ENCODE data around the gene WDR74. TPM values are rescaled to one million over a fixed set of nuclear protein-coding genes. Genes with fewer than 3 reads are reported as not detected.
"Not testable (repeated sequence)": the region's sequence is repeated elsewhere in the genome, so short reads cannot be mapped to it uniquely, and the experiment has no call there.

Gene WDR74
- total RNA-seq, 6 experiments from 2014 or later, result 17.6 to 30.6 (median 24.3) TPM

- 6% methylated on average over 29 of the region's 40 CpGs for WGBS (ENCODE audit: insufficient coverage, low coverage, low lambda C conversion rate, missing lambda C conversion rate)
- H3K27ac ChIP-seq, result peak within 1 kb of the TSS; percentile 84 to 90 (median 88)
- DNase-seq (peak; percentile 52 to 70 (median 62)), ATAC-seq (peak; percentile 8 to 27 (median 20))
- no peaks in the 10 kb centered on the region for H3K27me3 ChIP-seq
- H3K4me1 ChIP-seq, result peaks cover 0 to 29% (median 9%) of the 10 kb centered on the region in 4 donors
- H3K9me3 ChIP-seq, result no peaks in the 10 kb centered on the region
- H3K36me3 ChIP-seq, result peaks cover 0 to 28% (median 9%) of the 10 kb centered on the region in 4 donors
- H3K4me3 ChIP-seq, result peak within 1 kb of the TSS; percentile 80 to 99 (median 80)
- intact Hi-C loops (cut with DNase I), result no loop called here
- no peak for TF ChIP-seq CTCF (IDR thresholded peaks at IDR 0.05)
- no peak for TF ChIP-seq POLR2A (IDR thresholded peaks at IDR 0.05)
These were observed 6.8 kb downstream of the WDR74 start, which contains the start of gene TEX54 for GRCh38 chr11:62832336-62833234. TEX54 (minus strand) TSS chr11:62832841.

DNA sequence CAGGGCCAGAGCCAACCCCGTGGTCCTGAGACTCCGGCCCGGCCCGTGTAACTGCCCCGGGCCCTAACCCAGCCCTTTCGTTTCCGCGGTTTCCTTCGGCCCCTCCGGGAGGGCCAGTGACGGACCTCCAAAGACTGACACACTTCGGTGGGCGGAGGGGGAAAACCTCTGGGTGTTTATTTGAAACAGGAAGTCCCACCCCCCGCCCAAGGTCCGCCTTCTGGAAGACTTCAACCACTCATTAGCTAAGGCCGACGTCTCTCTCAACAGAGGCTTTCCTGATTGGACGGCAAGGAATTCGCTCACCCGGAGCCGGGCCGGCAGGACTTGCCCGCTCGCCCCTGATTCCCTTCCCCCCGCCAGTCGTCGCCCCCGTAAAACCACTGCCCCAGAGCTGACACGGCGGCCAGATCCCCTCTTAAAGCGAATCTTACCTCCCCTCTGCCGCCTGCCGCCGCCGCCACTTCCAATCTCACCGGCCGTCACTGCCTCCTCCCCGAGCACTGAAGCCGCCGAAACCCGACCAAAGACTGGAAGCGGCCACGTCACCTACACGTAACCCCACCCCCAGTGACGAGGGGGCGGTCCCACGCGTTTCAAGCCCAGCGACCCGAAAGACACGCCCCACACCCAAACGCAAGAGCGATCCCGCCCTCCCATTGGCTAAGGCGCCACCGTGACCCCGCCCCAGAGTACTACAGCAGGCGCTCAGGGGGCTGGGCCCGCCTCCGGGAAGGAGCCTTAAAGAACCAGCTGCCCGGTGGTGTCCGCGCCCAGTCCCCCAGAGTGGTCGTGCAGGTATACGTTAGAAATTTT is 7.7 kb downstream of the WDR74 start, which contains the start of gene STX5:
TSS of gene STX5 (minus strand) at position 532 of the 816 bp plus-strand sequence. CDS start 808 bp downstream, outside the sequence.
- ATAC-seq, result peak; percentile 96 to 98 (median 98)
- Histone ChIP-seq H3K4me3 (peak within 1 kb of the TSS; percentile 80 to 99 (median 80)), H3K27me3 (no peaks in the 10 kb centered on the region), H3K9me3 (no peaks in the 10 kb centered on the region), H3K36me3 (peaks cover 0 to 33% (median 13%) of the 10 kb centered on the region in 4 donors), H3K27ac (peak within 1 kb of the TSS; percentile 84 to 90 (median 88)), H3K4me1 (peaks cover 0 to 29% (median 9%) of the 10 kb centered on the region in 4 donors)
- WGBS (ENCODE audit: insufficient coverage, low coverage, low lambda C conversion rate, missing lambda C conversion rate), result 2% methylated on average over 22 of the region's 65 CpGs
- TF ChIP-seq POLR2A (IDR thresholded peaks at IDR 0.05) (peak; percentile 80), CTCF (IDR thresholded peaks at IDR 0.05) (no peak)
- intact Hi-C loops (cut with DNase I), result no loop called here
- peak; percentile 99 to 100 (median 100) for DNase-seq

DNA sequence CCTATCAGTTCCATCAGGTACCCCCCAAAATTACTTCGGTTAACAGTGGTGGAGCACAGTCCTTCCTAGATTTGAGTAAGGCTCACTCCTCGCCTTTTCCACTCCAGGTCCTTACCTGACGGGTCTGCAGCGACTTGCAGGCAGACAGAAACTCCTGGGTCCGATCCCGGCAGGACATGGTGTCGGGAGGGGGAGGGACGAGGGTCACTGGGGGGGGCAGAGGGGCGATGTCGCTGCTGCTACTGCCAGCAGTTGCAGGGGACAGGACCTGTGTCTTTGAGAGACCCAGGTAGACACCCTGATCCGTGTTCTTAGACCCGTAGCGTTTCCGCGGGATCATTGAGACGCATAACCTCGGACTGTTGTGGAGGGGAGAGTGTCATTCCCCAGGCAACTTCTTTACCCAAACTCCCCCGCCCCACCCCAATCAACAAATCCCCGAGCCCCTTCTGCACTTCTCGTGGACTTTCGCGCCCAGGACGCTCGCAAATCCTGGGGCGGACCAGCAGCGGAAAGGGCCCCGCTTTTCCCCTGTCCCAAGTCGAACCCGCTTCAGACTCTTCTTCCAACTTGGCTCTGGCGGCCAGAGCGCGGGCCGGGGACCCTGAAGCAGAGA is 8.4 kb downstream of the WDR74 start:
- no peak for DNase-seq
- Histone ChIP-seq H3K4me3 (peak overlapping the region; percentile 80 to 99 (median 80)), H3K4me1 (peaks cover 0 to 29% (median 9%) of the 10 kb centered on the region in 4 donors), H3K27ac (peak overlapping the region; percentile 84 to 90 (median 88)), H3K27me3 (no peaks in the 10 kb centered on the region), H3K36me3 (peaks cover 0 to 38% (median 16%) of the 10 kb centered on the region in 4 donors), H3K9me3 (no peaks in the 10 kb centered on the region)
- ATAC-seq, result no peak
- TF ChIP-seq POLR2A (IDR thresholded peaks at IDR 0.05) (no peak), CTCF (IDR thresholded peaks at IDR 0.05) (no peak)
- intact Hi-C loops (cut with DNase I), result no loop called here
- WGBS (ENCODE audit: insufficient coverage, low coverage, low lambda C conversion rate, missing lambda C conversion rate), result 1% methylated on average over 23 of the region's 33 CpGs

DNA sequence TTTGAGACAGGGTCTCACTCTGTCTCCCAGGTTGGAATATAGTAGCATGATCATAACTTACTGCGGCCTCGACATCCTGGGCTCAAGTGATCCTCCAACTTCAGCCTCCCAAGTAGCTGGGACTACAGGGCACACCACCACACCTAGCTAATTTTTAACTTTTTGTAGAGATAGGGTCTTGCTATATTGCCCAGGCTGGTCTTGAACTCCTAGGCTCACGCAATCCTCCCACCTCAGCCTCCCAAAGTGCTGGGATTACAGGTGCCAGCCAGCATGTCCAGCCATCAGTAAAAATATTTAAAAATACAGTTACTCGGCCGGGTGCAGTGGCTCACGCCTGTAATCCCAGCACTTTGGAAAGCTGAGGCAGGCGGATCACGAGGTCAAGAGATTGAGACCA is 11.3 kb downstream of the WDR74 start:
- H3K4me3 ChIP-seq; H3K27ac ChIP-seq; DNase-seq; ATAC-seq; H3K9me3 ChIP-seq; H3K27me3 ChIP-seq; intact Hi-C loops (cut with DNase I): not testable (repeated sequence)
- peaks cover 9 to 48% (median 31%) of the 10 kb centered on the region in 4 donors for H3K36me3 ChIP-seq
- peaks cover 0 to 20% (median 6%) of the 10 kb centered on the region in 4 donors for H3K4me1 ChIP-seq
- 98% methylated on average over 5 of the region's 8 CpGs for WGBS (ENCODE audit: insufficient coverage, low coverage, low lambda C conversion rate, missing lambda C conversion rate)
